GM12891 (cell line): Measurements from ENCODE around the gene POLR2C.

Source experiments
- DNase-seq: peaks from one replicate; pipeline ENCODE4 v3.0.0; 2011; ENCODE audit warnings: low spot score; ENCODE audit not compliant: insufficient read length
- FAIRE-seq: peaks from 2 replicates; lab custom pipeline; 2011; peaks lifted over from hg19 to GRCh38; lab: Jason Lieb, UNC
- PAX5 ChIP-seq: IDR thresholded peaks from 2 replicates; pipeline ENCODE4 v1.6.1; 2011; ENCODE audit warnings: low read length, moderate library complexity, mild to moderate bottlenecking; ENCODE audit not compliant: insufficient read depth, severe bottlenecking
- POLR2A ChIP-seq: IDR thresholded peaks from 2 replicates; pipeline ENCODE4 v1.6.1; 2011; ENCODE audit warnings: low read depth, low read length, control low read depth
- POLR2AphosphoS5 ChIP-seq: IDR thresholded peaks from 2 replicates; pipeline ENCODE4 v1.6.1; 2011; ENCODE audit warnings: low read depth, low read length, control low read depth
- POU2F2 ChIP-seq: IDR thresholded peaks from 2 replicates; pipeline ENCODE4 v1.6.1; 2011; ENCODE audit warnings: low read depth, mild to moderate bottlenecking, control low read depth, low read length, moderate library complexity
- SPI1 ChIP-seq: IDR thresholded peaks from 2 replicates; pipeline ENCODE4 v1.6.1; 2011; ENCODE audit warnings: low read depth, low read length, control low read depth
- TAF1 ChIP-seq: IDR thresholded peaks from 2 replicates; pipeline ENCODE4 v1.6.1; 2011; ENCODE audit warnings: low read depth, low read length, control low read depth

POLR2C gene

DNA sequence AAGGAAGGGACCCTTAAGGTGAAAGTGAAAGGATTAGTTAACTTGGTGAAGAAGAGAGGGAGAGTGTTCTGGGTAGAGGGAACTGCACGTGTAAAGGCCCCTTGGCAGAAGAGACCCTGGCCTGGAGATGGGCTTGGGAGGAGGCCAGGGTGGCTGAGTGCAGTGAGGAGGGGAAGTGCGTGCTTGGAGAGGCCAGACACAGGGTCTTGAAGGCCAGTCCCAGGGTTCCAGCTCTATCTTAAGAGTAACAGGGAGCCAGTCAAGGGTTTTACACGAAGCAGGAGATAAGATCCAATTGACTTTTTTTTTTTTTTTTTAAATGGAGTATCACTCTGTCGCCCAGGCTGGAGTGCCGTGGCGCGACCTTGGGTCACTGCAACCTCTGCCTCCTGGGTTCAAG, 39.0 kb downstream of the POLR2C start:
- FAIRE-seq (no peak), DNase-seq (no peak)
- TF ChIP-seq SPI1 (no peak), PAX5 (no peak), POLR2A (no peak)

DNA sequence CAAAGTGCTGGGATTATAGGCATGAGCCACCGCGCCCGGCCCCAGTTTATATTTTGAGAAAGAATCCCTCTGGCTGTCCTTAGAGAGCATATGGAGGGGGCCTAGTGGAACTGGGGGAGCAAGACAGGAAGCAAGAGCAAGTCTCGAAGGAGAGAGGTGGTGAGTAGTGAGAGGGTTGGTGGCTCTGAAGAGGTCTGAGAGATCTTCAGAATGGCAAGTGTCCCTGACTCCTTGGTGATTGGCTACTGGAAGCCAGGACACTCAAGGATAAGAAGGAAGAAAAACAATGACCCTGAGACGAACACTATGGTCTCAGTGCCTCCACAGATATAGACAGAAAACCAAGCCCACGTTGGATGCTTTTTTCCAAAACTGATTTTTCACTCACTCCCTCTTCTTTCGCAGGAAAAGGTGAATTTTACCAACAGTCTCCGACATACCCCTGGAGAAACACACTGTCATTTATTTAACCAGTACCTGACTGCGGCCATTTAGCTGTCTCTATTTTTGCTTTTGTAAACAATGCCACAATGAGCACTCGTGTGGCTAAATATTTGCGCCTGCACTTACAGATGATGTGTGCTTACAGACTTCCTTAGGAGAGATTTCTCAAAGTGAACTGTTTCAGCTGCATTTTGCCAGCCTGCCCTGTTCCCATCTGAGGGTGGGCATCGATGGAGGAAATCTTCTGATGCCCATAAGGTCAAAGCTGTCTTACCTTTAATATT, 39.7 kb downstream of the POLR2C start:
- TF ChIP-seq POU2F2 (no peak), POLR2A (no peak), POLR2AphosphoS5 (no peak), TAF1 (no peak), SPI1 (no peak), PAX5 (no peak)
- no peak for DNase-seq
- no peak for FAIRE-seq

DNA sequence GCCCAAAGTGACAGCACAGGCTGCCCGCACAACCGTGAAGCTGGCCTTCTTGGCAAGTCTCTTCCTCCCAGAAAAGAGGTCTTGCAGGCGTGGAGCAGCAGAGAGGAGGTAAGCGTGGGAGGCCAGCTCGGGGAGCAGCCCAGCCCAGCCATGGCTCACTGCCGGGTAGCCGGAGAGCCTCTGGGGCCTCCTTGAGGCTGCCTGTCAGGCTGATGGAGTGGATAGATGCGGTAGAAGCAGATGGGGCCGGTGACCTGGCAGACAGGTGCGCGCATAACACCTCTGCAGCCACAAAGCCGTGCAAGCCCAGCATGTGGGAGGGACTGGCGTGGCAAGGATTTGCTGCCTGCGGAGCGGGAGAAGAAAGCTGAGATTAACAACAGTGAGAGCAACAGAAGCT, 40.9 kb downstream of the POLR2C start:
- DNase-seq (no peak), FAIRE-seq (no peak)
- TF ChIP-seq SPI1 (no peak), PAX5 (no peak), TAF1 (no peak), POLR2AphosphoS5 (no peak), POLR2A (no peak), POU2F2 (no peak)

DNA sequence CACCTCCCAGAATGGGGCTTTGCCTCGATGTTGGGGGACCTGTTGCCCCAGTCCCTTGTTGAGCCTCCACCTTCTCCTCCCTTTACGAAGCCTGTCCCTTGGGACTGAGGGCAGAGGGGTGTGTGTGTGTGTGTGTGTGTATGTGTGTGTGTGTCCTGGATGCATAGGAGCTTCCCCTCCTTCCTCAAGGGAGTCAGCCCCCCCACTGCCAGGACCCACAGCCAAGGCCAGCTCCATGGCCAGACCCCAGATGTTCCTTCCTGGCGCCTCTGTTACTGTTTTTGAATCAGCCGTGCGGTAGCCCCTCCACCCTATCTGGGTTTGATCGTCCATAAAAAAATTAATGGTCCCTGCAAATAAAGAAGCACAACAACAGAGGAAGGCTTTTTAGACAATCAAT, 41.5 kb downstream of the POLR2C start:
- no peak for TF ChIP-seq SPI1
- TF ChIP-seq POLR2AphosphoS5, result no peak
- no peak for TF ChIP-seq PAX5
- TF ChIP-seq POLR2A, result no peak
- TF ChIP-seq POU2F2, result no peak
- TF ChIP-seq TAF1, result no peak
- FAIRE-seq, result no peak
- no peak for DNase-seq

DNA sequence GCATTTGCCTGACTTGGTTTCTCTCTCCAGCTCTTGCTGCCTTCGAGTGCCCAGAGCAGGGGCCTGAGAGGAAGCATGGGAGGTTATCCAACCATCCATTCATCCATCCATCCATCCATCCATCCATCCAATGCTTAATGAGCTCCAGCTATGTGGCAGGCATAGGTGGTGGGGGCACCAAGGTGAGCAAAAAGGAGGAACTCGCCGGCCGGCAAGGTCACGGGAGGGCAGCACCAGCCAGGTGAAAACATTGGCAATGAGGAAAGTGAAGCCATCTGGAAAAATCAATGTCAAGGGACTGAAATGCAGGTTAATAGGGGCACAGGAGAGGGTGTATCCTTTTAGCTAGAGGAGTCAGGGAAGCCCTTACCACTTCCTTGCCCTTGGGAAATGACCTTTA, 42.0 kb downstream of the POLR2C start:
- FAIRE-seq, result no peak
- TF ChIP-seq TAF1, result no peak
- no peak for TF ChIP-seq POU2F2
- DNase-seq, result no peak

DNA sequence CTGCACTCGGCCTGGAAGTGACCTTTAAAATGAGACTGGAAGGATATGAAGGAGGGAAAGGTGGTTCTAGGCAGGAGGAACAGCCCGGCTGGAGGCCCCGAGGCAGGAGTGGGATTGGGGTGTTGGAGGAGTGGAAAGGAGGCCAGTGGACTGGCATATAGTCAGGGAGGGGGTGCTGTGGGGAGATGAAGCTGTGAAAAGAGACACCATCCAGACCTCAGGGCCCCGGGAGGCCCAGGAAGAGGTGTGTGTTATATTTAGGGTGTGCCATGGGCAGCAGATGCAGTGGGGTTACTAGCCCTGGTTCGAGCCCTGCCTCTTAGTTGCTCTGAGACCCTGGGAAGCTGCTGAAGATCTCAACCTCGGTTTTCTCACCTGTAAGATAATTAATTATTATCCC, 42.7 kb downstream of the POLR2C start:
- TF ChIP-seq PAX5 (no peak), TAF1 (no peak), POU2F2 (no peak), POLR2AphosphoS5 (no peak)
- no peak for FAIRE-seq

DNA sequence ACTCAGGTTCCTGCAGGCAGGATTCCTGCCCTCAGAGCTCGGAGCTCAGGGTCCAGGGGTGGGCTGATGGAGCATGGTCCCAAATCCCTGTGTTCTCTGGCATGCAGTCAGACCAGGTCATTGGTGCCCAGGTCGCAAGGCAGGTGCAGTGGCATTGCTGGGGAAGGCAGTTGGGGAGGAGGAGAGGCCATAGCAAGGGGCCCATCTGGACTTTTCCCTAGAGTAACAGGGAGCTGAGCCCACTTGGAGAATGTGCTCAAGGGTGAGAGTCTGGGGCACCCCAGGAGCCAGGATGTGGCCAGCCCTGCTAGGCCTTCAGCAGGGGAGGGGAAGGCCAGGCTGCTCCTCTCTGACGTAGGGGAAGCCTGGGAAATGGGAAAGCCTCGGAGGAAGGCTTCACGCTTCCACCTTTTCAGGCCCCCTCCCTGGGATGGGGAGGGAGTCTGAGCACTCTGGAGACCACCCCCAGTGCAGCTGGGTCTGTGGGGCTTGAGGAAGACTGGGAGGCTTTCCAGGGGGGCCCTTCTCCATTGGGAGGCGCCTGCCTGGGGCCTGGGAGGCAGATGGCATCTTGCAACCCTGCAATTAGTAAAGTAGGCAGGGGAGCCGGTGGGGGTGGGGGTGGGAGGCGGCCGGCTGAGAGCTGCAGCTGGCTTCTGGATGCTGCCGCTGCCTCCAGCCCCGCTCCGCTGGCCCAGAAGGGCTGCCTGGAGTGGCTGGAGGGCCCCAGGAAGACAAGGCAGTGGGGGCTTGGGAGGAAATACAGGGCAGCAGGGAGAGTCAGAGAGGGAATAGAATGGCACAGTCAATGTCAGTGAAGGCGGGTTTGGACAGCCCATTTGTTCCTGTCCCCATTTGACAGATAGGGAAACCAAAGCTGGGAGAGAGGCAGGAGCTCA, 44.9 kb downstream of the POLR2C start:
- TF ChIP-seq POLR2A (no peak), TAF1 (no peak), POLR2AphosphoS5 (no peak), POU2F2 (no peak), PAX5 (no peak), SPI1 (no peak)
- DNase-seq (no peak), FAIRE-seq (no peak)

More for the DNA sequence above, 42.7 kb downstream of the POLR2C start:
- no peak for DNase-seq

DNA sequence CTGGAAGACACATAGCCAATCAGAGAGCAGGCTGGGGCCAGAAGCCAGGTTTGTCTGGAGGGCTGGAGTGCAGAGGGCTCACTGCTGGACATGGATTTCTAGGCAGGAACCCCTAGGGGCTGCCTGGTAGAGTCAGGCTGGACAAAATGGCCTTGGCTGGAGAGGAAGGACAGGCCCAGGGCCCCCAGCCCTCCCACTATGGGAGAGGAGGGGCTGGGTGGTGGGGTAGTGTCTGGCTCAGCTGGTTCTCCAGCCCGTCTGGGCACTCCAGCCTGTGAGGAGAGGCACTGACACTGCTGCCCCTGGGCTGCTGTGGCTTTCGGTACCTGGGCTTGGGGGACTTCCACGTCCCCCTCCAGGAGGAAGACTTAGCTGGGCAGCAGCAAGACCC, 45.6 kb downstream of the POLR2C start:
- FAIRE-seq, result no peak
- TF ChIP-seq TAF1 (no peak), POLR2AphosphoS5 (no peak), PAX5 (no peak), POU2F2 (no peak), POLR2A (no peak), SPI1 (no peak)
- DNase-seq, result no peak

DNA sequence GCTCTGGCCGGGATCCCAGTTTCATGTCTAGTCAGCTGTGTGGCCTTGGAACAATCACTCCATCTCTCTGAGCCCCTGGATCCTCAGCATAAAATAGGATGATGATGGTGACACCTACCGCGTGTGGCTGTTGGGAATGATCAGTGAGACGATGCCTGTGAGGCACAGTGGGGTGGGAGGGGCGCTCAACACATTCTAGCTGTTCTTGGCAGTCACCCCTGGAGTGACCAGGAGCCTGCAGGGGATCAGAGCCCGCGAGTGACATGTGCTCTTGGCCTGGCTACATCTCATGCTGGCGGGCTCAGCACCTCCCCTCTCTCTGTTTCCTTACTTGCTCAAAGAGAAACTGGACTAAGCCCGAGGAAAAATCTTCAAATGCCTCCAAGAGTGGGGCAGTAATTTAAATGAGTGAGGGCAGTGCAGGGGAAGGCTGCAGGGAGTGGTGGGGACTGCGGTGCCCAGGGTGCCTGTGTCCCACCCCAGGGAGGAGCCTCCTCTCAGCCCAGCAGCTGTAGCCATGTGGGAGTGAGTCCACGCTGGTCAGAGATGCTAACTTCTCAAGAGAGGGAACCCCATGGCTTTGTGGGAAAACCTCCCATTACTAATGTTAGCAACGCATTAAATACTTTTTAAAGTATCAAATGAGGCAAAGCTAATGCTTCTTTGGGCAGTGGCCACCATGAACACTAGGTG, 46.9 kb downstream of the POLR2C start:
- DNase-seq (no peak), FAIRE-seq (no peak)
- TF ChIP-seq TAF1 (no peak), POU2F2 (no peak), POLR2A (no peak), PAX5 (no peak)
